LNCAP (cell line): ENCODE results near the gene UBE2H.

Source experiments
- TF ChIP-seq, protein P1 (sequence below): fragments of 450-650 bp; IDR thresholded peaks from 2 replicates; pipeline ENCODE4 v1.5.1; 2017; ENCODE audit warnings: mild to moderate bottlenecking

Gene UBE2H

DNA sequence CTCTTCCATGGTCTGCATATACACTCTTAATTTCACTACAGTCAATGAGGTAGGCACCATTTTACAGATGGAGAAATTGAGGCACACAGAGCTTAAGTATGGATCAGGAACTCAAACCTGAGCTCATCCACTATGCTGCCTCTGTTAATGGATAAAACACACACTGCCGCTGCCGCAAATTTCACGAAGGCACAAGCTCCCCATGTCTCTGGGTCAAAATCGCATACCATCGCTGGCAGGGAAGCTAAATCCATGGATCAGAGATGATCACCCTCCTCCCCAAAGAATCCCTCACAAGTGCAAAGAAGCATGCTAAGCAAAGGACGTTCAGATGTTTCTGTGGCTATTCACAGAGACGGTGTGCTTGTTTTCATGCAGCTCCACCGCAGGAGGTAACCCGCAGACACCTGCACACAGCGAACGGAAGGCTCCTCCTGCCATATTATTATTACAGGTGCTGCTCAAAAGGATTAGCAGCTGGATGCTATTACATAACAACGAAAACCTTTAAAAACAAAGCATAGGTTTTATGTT lies 109.3 kb downstream of the UBE2H start:
- TF ChIP-seq, protein P1, sequence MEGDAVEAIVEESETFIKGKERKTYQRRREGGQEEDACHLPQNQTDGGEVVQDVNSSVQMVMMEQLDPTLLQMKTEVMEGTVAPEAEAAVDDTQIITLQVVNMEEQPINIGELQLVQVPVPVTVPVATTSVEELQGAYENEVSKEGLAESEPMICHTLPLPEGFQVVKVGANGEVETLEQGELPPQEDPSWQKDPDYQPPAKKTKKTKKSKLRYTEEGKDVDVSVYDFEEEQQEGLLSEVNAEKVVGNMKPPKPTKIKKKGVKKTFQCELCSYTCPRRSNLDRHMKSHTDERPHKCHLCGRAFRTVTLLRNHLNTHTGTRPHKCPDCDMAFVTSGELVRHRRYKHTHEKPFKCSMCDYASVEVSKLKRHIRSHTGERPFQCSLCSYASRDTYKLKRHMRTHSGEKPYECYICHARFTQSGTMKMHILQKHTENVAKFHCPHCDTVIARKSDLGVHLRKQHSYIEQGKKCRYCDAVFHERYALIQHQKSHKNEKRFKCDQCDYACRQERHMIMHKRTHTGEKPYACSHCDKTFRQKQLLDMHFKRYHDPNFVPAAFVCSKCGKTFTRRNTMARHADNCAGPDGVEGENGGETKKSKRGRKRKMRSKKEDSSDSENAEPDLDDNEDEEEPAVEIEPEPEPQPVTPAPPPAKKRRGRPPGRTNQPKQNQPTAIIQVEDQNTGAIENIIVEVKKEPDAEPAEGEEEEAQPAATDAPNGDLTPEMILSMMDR, result no peak

DNA sequence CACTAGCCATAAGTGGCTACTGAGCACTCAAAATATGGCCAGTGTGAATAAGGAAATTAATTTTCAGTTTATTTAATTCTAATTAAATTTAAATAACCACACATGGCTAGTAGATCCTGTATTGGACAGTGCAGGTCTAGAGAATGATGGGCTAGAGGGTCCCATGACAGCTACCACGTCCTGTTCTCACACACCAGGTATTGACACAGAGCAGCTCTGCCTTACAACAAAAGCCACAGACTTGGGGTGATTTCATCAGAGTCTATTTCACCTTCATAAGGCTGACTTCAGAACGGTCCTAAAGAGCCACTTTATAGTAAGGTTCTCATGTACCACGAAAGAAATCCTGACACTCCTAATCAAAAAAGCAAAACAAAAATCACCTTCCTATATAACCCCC lies 111.3 kb downstream of the UBE2H start:
- TF ChIP-seq, protein P1, result no peak

DNA sequence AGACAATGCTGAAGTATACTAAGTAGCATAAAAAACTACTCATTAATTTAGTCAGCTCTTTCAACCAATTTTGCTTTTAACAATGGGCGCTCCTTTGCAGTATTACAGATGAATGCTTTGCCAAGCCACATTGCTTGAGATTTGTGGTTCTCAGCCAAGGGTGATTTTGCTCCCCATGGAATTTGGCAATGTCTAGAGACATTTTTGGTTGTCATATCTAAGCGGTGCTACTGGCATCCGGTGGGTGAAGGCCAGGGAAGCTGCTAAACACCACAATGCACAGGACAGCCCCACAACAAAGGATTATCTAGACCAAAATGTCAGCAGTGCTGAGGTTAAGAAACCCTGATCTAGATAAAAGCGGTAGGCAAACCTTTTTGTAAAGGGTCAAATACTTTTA lies 112.0 kb downstream of the UBE2H start:
- TF ChIP-seq, protein P1, result no peak

- TF ChIP-seq, protein P1, result no peak
Observed at GRCh38 chr7:129836983-129837382, 115.8 kb downstream of the UBE2H start.

DNA sequence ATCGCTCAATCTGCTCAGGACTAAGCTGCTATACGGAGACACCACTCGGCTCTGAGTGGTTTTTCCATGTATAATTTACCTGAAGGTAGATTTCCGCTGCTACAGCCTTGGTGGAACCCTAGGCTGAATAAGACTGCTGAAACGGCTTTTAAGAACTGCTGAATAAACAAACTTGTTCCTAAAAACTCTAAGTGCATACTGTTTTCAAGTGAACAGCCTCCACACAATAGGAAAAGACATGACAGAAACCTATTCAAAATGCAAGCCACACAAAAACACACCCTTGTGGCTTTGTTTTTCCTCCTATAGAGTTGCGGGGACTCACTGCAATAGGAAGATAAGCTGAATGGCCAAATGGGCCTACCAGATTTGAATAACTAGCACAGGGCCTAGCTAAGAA lies 117.2 kb downstream of the UBE2H start:
- TF ChIP-seq, protein P1, result no peak

- TF ChIP-seq, protein P1, result no peak
Observed at GRCh38 chr7:129832701-129833227, 120.0 kb downstream of the UBE2H start.

GRCh38 chr7:129832282-129832681 lies 120.5 kb downstream of the UBE2H start:
- TF ChIP-seq, protein P1, result no peak

DNA sequence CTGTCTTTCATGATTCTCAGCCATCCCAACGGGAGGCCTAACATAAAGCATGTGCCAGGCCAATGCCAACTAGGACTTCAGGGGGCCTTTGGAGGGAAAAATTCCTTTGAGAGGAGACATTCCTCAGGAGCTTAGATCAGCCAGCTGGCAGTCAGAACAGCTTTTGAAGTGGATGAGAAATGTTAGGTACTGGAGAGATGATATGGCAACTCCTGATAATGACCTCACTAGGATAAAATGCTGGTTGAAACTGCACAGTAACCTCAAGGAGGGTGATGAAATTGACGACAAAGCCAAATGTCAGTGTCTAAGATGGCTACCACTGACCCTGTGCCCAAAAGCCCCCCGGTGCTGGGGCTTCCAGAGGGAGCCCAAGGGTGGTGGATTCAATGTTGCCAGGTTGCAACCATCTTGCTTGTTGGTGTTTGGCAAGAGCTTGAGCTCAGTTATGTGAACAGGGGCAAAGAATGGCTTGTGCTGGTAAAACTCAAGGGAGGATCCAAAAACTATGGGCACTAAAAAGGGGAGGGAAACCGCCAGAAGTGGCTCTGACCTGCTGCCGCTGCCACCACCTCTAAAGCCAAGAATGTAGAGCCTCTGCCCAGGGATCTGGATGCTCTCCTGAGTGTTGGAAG lies 121.2 kb downstream of the UBE2H start:
- TF ChIP-seq, protein P1, result no peak
